GM21515 (cell line): ENCODE results near the gene KDR.

Experiments used
- ATAC-seq: cut with Tn5 transposase; IDR thresholded peaks from one replicate; pipeline ENCODE4 v1.9.1; 2021; ENCODE audit not compliant: unreplicated experiment

KDR gene

DNA sequence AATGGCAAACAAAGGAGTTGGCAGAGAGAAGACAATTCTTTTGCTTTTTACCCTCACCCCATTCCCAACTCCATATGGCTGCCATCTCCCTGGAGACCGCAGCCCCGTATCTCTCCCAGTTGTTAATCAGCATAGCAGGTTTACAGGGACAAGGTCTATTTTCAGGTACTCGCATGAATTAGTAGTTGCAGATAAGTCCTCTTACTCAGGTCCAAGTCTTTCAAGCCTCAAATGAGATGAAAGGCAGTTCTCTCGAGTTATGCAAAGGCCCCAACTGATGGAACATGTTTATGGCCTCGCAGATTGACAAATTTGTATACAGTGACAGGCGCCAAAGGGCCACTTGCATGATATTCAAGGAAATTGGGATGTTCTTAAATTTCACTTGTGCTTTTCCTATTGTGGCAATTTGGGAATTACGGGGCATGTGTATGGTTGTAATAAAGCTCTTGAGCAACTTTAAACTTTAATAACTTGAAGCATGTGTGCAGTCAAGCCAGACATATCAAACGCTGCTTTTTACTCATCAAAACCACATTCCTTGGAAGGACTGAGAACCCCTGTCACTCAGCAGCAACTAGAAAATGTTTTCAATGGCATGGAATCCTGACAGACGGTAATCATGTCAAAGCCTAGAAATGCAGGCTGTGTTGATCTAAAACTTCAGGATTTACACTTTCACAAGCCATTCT lies 45.1 kb downstream of the KDR start:
- ATAC-seq = no peak

DNA sequence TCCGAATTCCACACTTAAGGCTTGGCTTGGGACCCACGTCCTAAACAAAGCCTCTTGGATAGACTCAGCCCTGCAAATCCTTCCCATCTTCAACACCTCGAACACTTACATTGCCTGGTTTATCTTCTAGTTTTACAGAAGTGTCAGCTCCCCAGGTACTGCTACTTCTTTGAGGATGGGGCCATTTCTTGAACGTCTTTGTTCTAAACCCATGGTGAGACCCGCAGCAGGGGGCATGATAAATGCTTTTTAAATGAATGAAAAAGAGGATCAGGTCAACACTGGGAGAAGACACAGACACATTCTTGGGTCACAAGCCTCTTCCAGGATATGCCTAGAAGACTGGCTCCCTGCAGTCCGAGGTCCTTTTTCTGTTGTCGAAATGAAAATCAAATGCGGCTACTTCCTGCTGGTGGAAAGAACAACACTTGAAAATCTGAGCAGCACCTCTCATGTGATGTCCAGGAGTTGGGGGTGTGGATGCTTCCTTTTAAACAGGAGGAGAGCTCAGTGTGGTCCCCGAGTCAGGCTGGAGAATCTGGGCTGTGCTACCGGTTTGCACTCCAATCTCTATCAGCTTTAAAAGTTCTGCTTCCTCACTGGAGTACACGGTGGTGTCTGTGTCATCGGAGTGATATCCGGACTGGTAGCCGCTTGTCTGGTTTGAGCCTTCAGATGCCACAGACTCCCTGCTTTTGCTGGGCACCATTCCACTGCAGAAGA lies 45.8 kb downstream of the KDR start:
- no peak for ATAC-seq

DNA sequence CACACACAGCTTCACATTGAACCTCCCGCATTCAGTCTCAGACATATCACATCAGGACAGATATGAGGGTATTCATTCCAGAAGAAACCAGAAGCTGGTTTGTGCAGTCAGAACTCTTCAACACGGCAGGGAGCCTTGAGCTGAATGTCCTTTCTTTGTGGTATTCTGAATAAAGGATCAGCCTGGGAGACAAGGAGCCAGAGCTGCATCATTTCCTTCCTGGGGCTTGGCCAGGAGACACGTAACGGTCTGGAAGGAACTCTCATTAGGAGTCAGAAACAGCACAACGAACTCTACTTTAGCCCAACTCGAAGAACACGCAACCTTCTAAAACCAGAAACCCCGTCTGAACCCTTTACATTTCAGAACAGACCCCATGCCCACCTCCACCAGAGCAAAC lies 46.4 kb downstream of the KDR start:
- no peak for ATAC-seq

DNA sequence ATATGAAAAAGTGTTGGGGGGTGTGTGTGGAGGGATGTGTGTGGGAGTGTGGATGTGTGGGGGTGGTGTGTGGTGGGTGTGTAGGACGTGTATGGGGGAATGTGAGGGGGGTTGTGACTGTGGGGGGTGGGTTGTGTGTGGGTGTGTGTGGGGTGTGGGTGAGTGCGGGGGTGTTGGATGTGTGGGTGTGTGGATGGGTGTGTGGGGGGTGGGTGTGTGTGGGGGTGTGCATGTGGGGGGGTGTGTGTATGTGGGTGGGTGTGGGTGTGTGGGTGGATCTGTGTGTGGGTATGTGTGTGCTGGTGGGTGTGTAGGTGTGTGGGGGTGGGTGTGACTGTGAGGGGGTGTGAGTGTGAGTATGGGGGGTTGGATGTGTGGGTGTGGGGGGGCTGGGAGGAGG lies 47.8 kb downstream of the KDR start:
- no peak for ATAC-seq

DNA sequence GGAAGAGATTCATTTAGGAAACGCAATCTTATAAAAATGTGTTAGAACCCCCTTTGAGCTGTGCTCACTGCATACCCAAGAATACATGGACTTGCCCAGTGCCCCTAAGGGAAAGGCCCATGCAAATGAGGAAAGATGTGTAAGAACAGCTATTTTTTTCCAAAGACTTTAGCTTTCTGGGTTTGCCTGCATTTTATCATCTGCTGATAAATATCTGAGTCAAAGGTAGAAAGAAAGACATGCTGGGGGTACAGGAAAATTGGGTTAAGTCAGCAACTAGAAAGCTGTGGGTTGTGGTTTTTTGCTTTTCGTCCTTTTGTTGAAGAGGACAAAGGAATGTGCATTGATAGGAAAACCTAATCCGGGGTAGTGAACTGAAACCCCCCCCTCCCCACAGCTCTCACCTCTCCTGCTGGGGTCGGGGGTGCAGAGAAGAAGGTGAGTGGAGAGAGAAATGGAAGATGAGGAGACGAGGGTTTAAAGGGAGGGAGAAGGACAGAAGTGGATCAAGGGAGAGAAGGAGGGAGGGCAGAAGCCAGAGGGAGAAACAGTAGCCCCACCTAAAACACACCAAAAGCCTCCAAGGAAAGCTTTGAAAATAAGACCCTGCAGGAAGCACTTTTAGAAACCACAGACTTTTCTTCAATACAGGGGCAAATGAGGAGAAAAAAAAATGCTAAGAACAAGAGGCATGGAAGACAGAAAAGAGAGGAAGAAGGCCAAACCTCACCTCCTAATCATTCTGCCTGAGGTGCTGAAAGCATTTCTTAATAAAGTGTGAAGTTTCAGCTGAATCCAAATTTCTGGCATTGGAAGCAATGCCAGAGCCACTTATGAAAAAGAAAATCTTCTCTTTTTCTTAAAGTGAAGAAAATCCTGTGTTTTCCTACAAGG lies 49.3 kb downstream of the KDR start:
- no peak for ATAC-seq

DNA sequence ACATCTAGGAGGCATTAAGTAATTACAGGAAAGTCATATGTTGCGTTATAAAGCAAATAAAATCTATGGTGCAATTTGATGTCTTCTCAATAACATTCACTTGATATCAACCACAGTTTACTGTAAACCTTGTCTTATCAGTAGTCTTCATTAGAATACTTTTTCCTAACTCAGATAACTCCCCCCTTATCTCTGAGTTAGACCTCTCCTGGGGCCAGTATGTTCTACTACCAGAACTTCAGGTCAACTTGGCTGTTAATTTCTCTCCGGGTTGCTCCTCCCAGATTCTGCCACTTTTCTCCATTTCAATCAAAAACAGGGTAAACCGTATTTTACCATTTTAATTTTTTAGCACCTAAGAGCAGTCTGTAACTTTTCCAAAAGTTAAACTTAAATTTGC lies 50.0 kb downstream of the KDR start:
- no peak for ATAC-seq

DNA sequence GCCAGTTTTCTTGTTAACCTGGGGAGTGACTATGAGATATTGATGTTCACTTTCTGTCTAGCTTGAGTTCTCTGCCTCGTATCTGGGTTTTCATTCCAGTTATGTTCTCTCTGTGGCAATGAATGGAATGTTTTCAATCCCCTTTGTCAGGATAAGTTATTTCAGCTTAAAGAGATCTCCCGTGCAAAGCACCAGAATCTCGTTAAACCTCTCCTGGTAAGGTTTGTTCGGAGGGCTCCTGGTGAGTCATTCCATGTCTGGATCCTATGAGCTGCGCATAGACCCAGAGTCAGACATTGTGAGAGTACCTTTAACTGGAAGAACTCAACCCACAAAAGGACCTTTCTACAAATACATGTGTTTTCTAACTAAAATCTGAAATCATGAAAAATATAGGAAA lies 51.0 kb downstream of the KDR start:
- no peak for ATAC-seq

DNA sequence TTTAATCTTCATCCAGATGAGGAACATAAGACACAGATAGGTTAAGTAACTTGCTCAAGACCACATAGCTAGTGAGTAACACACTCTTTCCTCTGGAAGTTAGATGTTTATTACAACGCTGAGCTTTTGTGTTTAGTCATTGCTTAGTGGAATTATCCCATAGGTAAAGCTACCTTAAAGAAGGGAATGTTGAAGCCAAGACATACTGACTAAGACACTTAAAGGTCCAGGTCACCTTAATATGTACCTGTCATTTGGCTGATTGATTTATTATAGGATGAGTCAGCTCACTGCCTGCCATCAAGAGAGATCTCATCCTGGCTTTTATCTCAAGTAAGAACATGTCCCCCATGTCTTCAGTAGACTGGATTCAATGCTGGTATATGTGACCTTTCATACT lies 53.4 kb downstream of the KDR start:
- no peak for ATAC-seq

DNA sequence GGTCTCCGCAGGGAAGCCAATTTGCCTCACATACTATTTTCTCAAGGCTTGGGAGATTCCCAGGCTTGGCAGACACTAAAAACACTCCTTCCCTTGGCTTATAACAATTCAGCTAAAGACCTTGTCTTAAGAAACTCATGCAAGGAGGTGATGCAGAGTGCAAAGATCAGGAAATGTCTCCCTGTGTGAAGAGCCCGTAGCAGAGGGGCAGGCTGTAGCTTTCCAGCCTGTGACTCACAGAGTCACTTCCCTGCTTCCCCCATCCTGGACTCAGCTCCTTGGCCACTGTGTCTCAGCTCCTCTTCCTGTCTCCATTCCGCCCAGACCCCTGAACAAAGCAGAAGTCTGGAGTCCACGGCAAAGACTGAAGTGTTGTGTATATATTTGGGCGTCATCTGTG lies 56.1 kb downstream of the KDR start:
- ATAC-seq = no peak

DNA sequence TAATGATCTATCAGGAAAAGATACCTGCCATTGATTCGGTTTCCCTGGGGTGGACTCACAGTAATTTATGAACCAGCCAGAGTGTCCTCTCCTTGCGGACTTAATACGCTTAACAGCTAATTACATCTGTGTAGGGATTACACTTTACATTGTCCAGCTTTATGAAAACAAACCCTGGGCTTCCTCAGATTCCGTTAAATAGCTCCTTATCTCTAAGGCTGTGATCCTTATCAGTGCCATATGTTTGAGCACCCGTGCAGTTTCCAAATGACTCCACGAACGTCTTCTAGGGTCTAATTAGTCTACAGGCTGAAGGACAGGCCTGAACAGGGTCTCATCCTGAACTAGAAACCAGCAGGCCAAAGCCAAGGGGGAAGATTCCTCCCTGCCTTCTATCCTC lies 56.9 kb downstream of the KDR start:
- no peak for ATAC-seq

DNA sequence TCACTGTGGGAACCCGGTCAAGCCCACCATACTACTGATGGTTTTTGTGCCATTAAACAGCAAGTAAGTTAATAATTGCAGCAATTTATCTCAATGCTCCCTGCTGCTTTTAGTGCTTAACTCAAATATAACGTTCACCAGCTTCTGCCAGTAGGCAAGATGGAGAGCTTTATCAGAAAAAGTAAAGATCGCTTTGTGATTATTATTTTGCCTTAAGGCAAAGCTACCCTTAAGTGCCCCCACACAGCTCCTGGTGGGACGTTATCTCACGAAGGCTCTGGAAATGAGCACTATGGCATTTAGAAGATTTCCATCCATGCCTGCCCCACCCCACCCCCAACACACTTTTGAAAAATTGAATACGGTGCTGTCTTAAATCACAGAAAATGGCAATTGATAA lies 59.4 kb downstream of the KDR start:
- ATAC-seq = no peak

DNA sequence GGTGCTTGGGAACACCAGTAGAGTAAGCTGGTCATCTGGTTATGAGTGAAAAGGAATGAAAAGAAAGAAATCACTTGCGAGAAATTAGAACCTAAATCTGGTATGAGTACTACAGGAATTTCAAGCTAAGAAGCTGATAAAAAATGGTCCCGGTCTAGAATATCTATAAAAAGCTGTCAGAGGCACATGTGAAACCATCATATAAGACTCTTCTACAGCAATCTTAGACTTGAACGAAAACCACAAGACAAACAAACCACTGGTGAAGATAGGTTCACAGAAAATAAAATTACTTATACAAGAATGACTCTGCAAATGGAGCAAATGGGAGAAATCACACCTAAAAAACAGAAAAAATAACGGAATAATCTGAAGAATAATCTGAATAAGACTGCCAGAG lies 69.9 kb downstream of the KDR start:
- no peak for ATAC-seq

DNA sequence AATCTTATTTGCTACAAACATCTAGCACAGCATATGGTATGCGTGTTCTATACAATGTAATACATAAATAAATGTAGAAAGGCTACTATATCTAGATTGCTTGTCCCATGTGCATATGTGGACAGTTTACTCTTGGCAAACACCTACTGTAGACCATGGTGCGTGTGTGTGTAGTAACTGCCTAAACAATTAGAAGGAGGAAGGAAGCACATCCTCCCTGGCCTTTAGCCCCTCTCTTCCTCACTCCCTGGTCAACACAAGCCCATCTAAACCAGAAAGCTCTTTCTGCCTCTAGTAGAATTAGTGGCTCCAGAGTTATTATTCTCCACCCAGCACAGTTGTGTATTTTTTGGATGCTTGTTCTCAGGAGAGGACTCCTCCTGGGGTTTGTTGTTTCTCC lies 73.9 kb downstream of the KDR start:
- ATAC-seq = no peak

DNA sequence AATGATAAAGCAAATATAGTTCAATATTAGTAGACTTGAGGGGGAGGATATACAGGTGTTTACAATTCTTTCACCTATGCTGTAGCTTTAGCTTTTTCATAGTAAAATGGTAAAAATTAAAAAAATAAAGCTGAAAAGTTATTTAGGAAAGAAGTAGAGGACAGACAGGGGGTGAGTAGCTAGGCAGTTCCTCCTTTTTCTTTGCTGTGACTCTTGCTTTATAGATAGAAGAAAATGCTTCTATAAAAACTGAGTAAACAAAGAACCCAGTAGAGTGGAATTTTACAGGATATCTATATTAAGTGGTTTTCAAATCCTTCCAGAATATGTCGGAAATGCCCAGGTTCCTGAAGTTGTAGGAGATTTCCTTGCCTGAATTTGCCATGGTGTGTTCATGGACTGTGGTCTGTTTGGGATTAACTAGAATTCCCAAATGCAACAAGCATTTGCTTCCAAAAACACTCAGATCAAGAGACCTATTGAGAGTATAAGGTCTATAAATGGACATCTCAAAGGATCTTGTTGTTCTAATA lies 74.9 kb downstream of the KDR start:
- ATAC-seq = no peak

DNA sequence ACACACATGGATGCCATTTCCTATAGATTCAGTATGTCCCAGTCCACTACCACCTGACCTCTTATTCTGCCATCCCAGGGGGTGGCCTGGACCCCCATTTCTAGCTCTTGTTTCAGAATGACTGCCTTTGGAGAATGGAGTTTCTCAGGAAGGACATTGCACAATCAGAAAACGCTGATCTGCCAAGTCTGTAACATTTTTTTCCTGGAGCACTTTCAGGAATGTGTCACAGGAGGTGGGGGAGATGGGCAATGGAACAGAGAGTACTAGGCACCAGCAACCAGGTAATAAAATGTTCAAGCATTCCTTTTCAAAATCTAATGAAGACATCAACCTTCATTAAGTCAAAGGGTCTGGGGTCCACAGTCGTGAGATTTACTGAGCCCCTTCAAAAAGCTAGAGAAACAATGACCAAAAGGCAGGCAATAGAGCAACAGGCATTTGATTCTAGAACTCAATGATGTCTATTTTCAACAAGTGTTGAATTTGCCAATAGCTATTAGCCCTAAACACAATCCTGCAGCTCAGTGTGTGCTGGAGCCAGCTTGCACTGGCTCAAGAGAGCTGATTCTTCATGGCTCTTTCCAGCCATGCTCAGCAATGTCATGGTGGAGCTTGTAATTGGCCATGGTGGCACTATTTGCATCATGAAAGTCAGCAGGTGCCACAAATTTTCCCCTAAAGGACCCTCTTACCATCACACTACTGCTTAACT lies 87.1 kb downstream of the KDR start:
- no peak for ATAC-seq

DNA sequence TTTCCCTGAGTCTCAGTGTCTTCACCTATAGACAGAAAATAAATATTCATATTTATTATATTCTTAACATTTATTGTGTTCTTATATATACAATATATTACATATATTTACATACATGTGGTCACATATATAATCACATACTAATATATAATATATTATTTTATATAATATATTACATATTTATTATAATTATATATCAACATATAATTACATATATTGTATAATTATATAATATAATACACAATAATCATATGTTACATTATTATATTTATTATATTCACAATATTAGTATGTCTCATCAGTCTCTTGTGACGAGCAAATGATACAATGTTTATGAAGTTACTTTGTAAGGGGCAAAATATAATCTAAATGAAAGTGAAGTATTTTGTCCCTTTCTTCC lies 87.7 kb downstream of the KDR start:
- no peak for ATAC-seq

DNA sequence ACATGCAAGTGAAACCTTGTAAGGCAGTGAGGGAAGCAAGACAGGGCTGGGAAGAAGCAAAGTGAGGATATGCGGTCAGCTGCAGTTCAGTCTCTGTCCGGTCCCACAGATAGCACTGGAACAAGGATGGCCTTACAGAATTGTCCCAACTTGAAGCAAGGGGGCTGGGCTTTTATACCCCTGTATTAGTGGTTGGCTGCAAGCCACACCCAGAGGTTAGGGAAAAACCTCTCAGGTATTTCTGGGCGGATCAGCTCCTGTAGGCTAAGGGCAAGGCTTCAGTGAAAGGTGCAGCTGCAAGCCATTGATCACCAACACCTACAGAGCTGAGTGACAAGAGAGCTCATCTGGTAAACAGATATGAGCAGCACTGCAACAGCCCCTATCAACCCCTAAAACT lies 89.0 kb downstream of the KDR start:
- no peak for ATAC-seq

DNA sequence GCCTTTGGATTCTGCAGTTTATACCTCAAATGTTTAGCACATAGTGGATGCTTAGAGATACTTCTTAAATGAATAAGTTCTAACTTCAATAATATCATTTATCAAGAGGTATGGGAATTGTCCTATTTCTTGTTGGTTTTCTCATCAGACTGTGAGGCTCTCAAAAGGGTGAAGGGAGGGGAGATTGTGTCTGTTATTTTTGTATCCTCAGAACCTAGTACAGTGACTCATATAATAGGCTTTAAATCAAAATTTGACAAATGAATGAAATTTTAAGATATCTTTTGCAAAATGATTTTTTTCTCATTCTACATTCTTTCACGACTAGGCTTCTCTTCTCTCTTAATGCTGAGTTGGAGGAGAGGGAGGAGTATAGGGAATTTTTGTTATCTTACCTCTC lies 89.5 kb downstream of the KDR start:
- no peak for ATAC-seq

DNA sequence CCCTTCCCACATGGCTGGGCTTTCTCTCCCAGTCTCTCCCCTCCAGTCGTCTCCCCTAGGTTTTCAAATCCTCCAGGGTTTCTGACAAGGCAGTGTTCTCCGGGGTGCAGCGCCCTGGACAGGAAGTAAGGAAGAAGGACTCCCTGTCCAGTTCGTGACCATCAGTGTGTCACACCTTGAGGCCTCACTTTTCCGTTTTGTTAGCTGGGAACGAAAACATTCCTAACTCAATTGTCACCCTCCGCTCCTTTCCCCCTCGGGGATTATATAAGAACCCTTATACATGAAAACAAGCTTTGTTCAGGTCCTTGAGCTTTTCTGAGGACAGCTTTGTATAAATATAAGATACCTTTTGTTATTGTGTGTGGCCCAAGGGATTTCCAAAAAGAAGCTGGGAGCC lies 92.1 kb downstream of the KDR start:
- no peak for ATAC-seq

DNA sequence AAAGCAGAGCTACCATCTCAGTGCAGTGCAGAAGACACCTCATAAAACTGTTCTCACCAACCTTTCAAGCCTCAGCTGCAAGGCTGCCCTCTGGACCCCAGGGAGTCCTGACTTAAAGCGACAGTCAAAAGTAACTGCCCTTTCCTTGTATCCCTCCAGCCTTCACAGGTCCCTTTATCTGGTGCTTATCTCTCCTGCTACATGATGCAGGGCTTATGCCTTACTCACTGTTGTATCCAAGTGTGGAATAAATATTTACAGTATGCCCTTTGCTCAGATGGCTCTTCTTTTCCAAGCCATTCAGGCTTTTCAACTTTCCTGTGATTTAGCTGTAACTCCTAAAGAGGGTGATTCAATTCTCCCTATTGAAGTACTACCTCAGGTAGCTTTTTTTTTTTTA lies 92.6 kb downstream of the KDR start:
- no peak for ATAC-seq

DNA sequence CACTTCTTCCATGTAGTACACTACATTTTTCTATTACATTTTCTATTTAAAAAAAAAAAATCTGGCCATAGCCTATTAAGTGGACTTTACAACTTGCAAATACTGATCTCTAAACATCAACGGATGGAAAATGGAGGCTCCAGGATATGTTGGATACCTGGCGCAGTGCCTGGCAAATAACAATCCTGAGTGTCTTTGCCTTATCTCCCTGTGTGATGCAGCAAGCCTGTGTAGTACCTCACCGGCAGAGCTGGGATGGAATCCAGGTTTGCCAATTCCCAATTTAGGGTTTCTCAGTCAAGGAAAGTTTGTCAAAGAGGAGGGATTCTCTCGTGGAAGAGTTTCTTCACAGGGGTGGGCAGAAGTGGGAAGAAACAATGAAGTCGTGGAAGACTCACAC lies 93.2 kb downstream of the KDR start:
- no peak for ATAC-seq
